HepG2 (cell line): ENCODE results near the gene KLF9. TPM values are rescaled to one million over a fixed set of nuclear protein-coding genes. Genes with fewer than 3 reads are reported as not detected.
A peak's percentile ranks its signal among the peaks of the same experiment; 100 is the strongest.

ENCODE experiments used
- ATAC-seq: fragments of 200-7000 bp; cut with Tn5 transposase; 3 replicates; pipeline ENCODE4 v1.9.1; 2020; ENCODE audit warnings: mild to moderate bottlenecking, moderate library complexity
- BruUV-seq: library from RNA; stranded (reverse); fragments of 400-500 nt; replicated peaks from 2 replicates; lab custom pipeline; 2021; lab: Mats Ljungman, UMichigan
- CTCF ChIA-PET: fragments of 300-600 bp; formaldehyde crosslinking; extraction: SDS; loops from one replicate; lab custom pipeline; 2021; ENCODE audit warnings: low total read pairs, inconsistent platforms, low intra/inter-chr PET ratio; lab: Yijun Ruan, JAX
- POLR2A ChIA-PET: fragments of 350-600 bp; sonication (Branson Sonifier 250); formaldehyde crosslinking; loops from one replicate; lab custom pipeline; 2020; ENCODE audit warnings: antibody characterized with exemption, inconsistent platforms; lab: Yijun Ruan, JAX
- DNase-seq: peaks from one replicate; pipeline ENCODE4 v3.0.0-alpha.2; 2015; ENCODE audit warnings: low spot score
- FAIRE-seq: peaks from 3 replicates; lab custom pipeline; 2011; peaks lifted over from hg19 to GRCh38; lab: Jason Lieb, UNC
- H2AFZ ChIP-seq: one replicate; pipeline ENCODE4 v1.6.1; 2011; ENCODE audit warnings: low read length, inconsistent platforms
- H3K27ac ChIP-seq: fragments of 300-600 bp; 3 replicates; pipeline ENCODE4 v1.8.0; 2011; ENCODE audit warnings: mixed run types, mild to moderate bottlenecking, mixed read lengths, low read length, inconsistent platforms; ENCODE audit not compliant: insufficient read depth; ENCODE audit errors: extremely low read length
- H3K27me3 ChIP-seq, 2 experiments: fragments of 200-600 bp in 1 of 2; 2 replicates in 1 of 2; 3 replicates in 1 of 2; pipeline versions ENCODE4 v1.6.0 to v1.8.0; 2011; ENCODE audit warnings: low read length in 2 of 2, mild to moderate bottlenecking in 2 of 2, moderate library complexity in 2 of 2, inconsistent platforms in 1 of 2; ENCODE audit not compliant: insufficient read depth in 2 of 2, control insufficient read depth in 1 of 2
- H3K36me3 ChIP-seq, 2 experiments: fragments of 200-600 bp in 1 of 2; replicated peaks in 1 of 2; 2 replicates in 1 of 2; 3 replicates in 1 of 2; pipeline versions ENCODE4 v1.5.1 to v1.8.0; 2011; ENCODE audit warnings: low read length in 2 of 2, inconsistent platforms in 1 of 2; ENCODE audit not compliant: insufficient read depth in 2 of 2, control insufficient read depth in 1 of 2
- H3K4me1 ChIP-seq: 2 replicates; pipeline ENCODE4 v1.5.1; 2012; ENCODE audit warnings: low read length, inconsistent platforms; ENCODE audit not compliant: insufficient read depth
- H3K4me2 ChIP-seq: 2 replicates; pipeline ENCODE4 v1.6.0; 2011; ENCODE audit warnings: low read depth, low read length, inconsistent platforms
- H3K4me3 ChIP-seq, 3 experiments: fragments of 200-600 bp in 1 of 3; sonication (generic), shearing (Covaris generic) in 1 of 3; replicated peaks in 1 of 3; 2 replicates each; pipeline ENCODE4 v1.5.1; 2011 to 2016; ENCODE audit warnings: low read length in 3 of 3, inconsistent platforms in 2 of 3, low read depth in 2 of 3, mild to moderate bottlenecking in 2 of 3, control low read depth in 1 of 3, mixed read lengths in 1 of 3; ENCODE audit not compliant: insufficient read depth in 1 of 3
- H3K79me2 ChIP-seq: one replicate; pipeline ENCODE4 v1.6.1; 2011; ENCODE audit warnings: low read length, inconsistent platforms; ENCODE audit not compliant: insufficient read depth
- H3K9ac ChIP-seq: 2 replicates; pipeline ENCODE4 v1.6.0; 2011; ENCODE audit warnings: mild to moderate bottlenecking, low read depth, low read length, inconsistent platforms; ENCODE audit not compliant: insufficient read depth
- H3K9me3 ChIP-seq: 2 replicates; pipeline ENCODE4 v1.5.1; 2012; ENCODE audit warnings: mild to moderate bottlenecking, low read length
- H4K20me1 ChIP-seq: 2 replicates; pipeline ENCODE4 v1.6.0; 2011; ENCODE audit warnings: inconsistent platforms, mild to moderate bottlenecking, low read length, moderate library complexity; ENCODE audit not compliant: insufficient read depth
- ATF1 ChIP-seq: IDR thresholded peaks from 2 replicates; pipeline ENCODE4 v1.6.1; 2016; ENCODE audit warnings: mild to moderate bottlenecking, control low read depth
- BATF2 ChIP-seq: sonication (generic); formaldehyde crosslinking; IDR thresholded peaks from 2 replicates; pipeline ENCODE4 v1.8.0; 2022; ENCODE audit warnings: mild to moderate bottlenecking, missing genetic modification reagents, moderate library complexity
- HNRNPL ChIP-seq: fragments of 200-400 bp; formaldehyde crosslinking; IDR thresholded peaks from 2 replicates; pipeline ENCODE4 v1.6.1; 2017; ENCODE audit warnings: mild to moderate bottlenecking, low read depth, low read length
- MTA3 ChIP-seq: sonication (generic); formaldehyde crosslinking; IDR thresholded peaks from 2 replicates; pipeline ENCODE4 v1.4.0; 2020; ENCODE audit warnings: missing genetic modification reagents
- NR3C1 ChIP-seq: sonication (generic); formaldehyde crosslinking; IDR thresholded peaks from 2 replicates; pipeline ENCODE4 v1.4.0; 2020; ENCODE audit warnings: missing genetic modification reagents
- RXRA ChIP-seq: sonication (generic); formaldehyde crosslinking; IDR thresholded peaks from 2 replicates; pipeline ENCODE4 v1.5.1; 2020; ENCODE audit warnings: missing genetic modification reagents
- SOX13 ChIP-seq, 3 experiments: fragments of 450-650 bp in 1 of 3; sonication (generic) in 1 of 3; formaldehyde crosslinking in 1 of 3; IDR thresholded peaks in 2 of 3; conservative IDR thresholded peaks in 1 of 3; 2 replicates each; pipeline versions ENCODE4 v1.5.0 to v1.6.1; 2016 to 2020; ENCODE audit warnings: antibody characterized with exemption in 1 of 3, mild to moderate bottlenecking in 1 of 3, missing compliant biosample characterization in 1 of 3, missing genetic modification reagents in 1 of 3, moderate library complexity in 1 of 3
- SP1 ChIP-seq, 2 experiments: fragments of 450-650 bp in 1 of 2; sonication (generic) in 1 of 2; formaldehyde crosslinking in 1 of 2; IDR thresholded peaks; 2 replicates each; pipeline versions ENCODE4 v1.4.0 to v1.6.1; 2016 to 2020; ENCODE audit warnings: missing genetic modification reagents in 1 of 2
- U2AF1 ChIP-seq: fragments of 200-400 bp; formaldehyde crosslinking; optimal IDR thresholded peaks from 2 replicates; pipeline ENCODE3; 2017; ENCODE audit warnings: mild to moderate bottlenecking, low read depth, low read length
- ZNF264 ChIP-seq: sonication (generic); formaldehyde crosslinking; IDR thresholded peaks from 2 replicates; pipeline ENCODE4 v1.4.0; 2020; ENCODE audit warnings: missing genetic modification reagents
- ZNF646 ChIP-seq: sonication (generic); formaldehyde crosslinking; IDR thresholded peaks from 2 replicates; pipeline ENCODE4 v1.9.0; 2021; ENCODE audit warnings: mild to moderate bottlenecking, missing genetic modification reagents
- ZNF747 ChIP-seq: sonication (generic); formaldehyde crosslinking; IDR thresholded peaks from 2 replicates; pipeline ENCODE4 v1.8.1; 2023; ENCODE audit warnings: missing genetic modification reagents, mild to moderate bottlenecking, borderline replicate concordance
- WGBS: methylation state at CpG from one replicate; pipeline ENCODE4 v1.1.6; 2017; ENCODE audit warnings: low lambda C conversion rate; 5-methylcytosine and 5-hydroxymethylcytosine counted together
- in situ Hi-C: cut with HindIII; loops from 2 replicates; pipeline ENCODE4 v1.10.0; 2017; ENCODE audit warnings: low pct_unique_long_range_greater_than_20kb; ENCODE audit not compliant: extremely low pct_ligation_motif_present
- intact Hi-C: fragments of 100-400 bp; cut with micrococcal nuclease; formaldehyde crosslinking; loops from one replicate; pipeline ENCODE4 v1.10.0; 2022; ENCODE audit not compliant: unreplicated experiment
- polyA plus RNA-seq, 8 experiments: library from polyadenylated mRNA; depleted of rRNA in 3 of 8; stranded (reverse) in 7 of 8; unstranded in 1 of 8; fragments of >200 nt; fragmentation: Illumina TruSeq in 4 of 8; extraction: Trizol in 4 of 8; gene quantifications; 2 replicates each; pipeline versions ENCODE4 v1.2.1 to v1.2.3, GENCODE V29; 2011 to 2016; ENCODE audit warnings: low read depth in 4 of 8, missing spikeins in 1 of 8, mixed read lengths in 1 of 8; ENCODE audit not compliant: insufficient read depth in 1 of 8
- total RNA-seq, 5 experiments: library from RNA; depleted of rRNA; stranded (reverse); fragments of >200 nt; fragmentation: Illumina TruSeq; extraction: Trizol; gene quantifications; 2 replicates each; pipeline ENCODE4 v1.2.3, GENCODE V29; 2016; ENCODE audit warnings: low read depth in 1 of 5

The KLF9 gene
- total and polyA plus RNA-seq, 2 of the 13 experiments (the other 11 are each of a cell fraction or from before 2014, with no cell fraction given) = 5.7 to 7.2 TPM

GRCh38 chr9:70448919-70449318 lies 34.5 kb upstream of the KLF9 start:
- Histone ChIP-seq H3K79me2 (no peaks in the 10 kb centered on the region), H3K27me3 (no peaks in the 10 kb centered on the region), H3K4me2 (no peak overlapping the region), H3K4me1 (no peaks in the 10 kb centered on the region), H4K20me1 (no peaks in the 10 kb centered on the region), H3K36me3 (no peaks in the 10 kb centered on the region), H2AFZ (no peak overlapping the region), H3K9ac (no peak overlapping the region)
- BruUV-seq = no TSS peak
- ChIA-PET POLR2A (no interaction called here), CTCF (no interaction called here)
- WGBS = 7% methylated on average over 1 of the region's 1 CpG
- ATAC-seq = no peak
- no peak for FAIRE-seq
- TF ChIP-seq SOX13 (IDR thresholded peaks at IDR 0.05) (no peak), SOX13 (CRISPR knock-in tag; conservative IDR thresholded peaks at IDR 0.05 in 1 of 2, IDR thresholded peaks at IDR 0.05 in 1 of 2) (peak in 1 of 2 experiments; percentile 16; a peak in 1 of 4 replicates), ATF1 (CRISPR knock-in tag) (no peak), ZNF264 (CRISPR knock-in tag) (peak; percentile 97)
- TF ChIP-seq, all 625 proteins: peak for 2
- in situ Hi-C loops = no loop called here
- intact Hi-C loops = no loop called here
- no peak overlapping the region for H3K27ac ChIP-seq
- no peak overlapping the region for H3K4me3 ChIP-seq
- no peaks in the 10 kb centered on the region for H3K9me3 ChIP-seq
- no peak for DNase-seq

GRCh38 chr9:70444904-70445303 lies 30.4 kb upstream of the KLF9 start:
- no peaks in the 10 kb centered on the region for H3K79me2 ChIP-seq
- no peaks in the 10 kb centered on the region for H4K20me1 ChIP-seq
- ChIA-PET CTCF (no interaction called here), POLR2A (no interaction called here)
- in situ Hi-C loops (no loop called here), intact Hi-C loops (no loop called here)
- no peak for ATAC-seq
- 8% methylated on average over 1 of the region's 1 CpG for WGBS
- H2AFZ ChIP-seq = no peak overlapping the region
- H3K4me1 ChIP-seq = peaks cover 29% of the 10 kb centered on the region
- H3K4me2 ChIP-seq = no peak overlapping the region
- H3K36me3 ChIP-seq = no peaks in the 10 kb centered on the region
- no TSS peak for BruUV-seq
- no peak overlapping the region for H3K4me3 ChIP-seq
- no peak overlapping the region for H3K27ac ChIP-seq
- H3K9ac ChIP-seq = no peak overlapping the region
- no peaks in the 10 kb centered on the region for H3K9me3 ChIP-seq
- no peak for FAIRE-seq
- no peak for DNase-seq
- H3K27me3 ChIP-seq = no peaks in the 10 kb centered on the region
- TF ChIP-seq NR3C1 (CRISPR knock-in tag) (no peak), U2AF1 (no peak), HNRNPL (no peak), RXRA (CRISPR knock-in tag) (no peak), BATF2 (no peak), ATF1 (CRISPR knock-in tag) (no peak), ZNF646 (CRISPR knock-in tag) (no peak), MTA3 (CRISPR knock-in tag) (no peak), ZNF747 (CRISPR knock-in tag) (no peak), SP1 (IDR thresholded peaks at IDR 0.05) (no peak), SP1 (CRISPR knock-in tag; IDR thresholded peaks at IDR 0.05) (no peak)
